ENCODE results near the gene REPS1.

Gene REPS1

DNA sequence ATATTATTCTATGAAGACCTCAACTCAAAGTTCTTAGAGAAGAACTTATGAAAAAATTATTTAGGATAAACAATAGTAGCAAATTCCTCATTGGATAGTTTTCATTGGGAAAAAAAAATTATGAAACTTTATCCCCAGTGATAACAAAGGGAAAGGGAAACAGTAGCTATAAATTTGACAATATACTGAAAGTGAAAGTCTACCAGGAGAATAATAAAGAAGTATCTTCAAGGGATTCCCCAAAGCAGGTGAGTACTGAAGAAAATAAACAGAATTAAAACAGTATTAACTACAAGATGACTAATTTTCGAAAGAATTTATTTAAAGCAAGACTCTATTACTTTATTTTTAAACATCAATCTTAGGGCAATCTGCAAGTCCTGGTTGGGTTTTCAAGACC is 56.4 kb downstream of the REPS1 start:
- TF ChIP-seq, protein P1, sequence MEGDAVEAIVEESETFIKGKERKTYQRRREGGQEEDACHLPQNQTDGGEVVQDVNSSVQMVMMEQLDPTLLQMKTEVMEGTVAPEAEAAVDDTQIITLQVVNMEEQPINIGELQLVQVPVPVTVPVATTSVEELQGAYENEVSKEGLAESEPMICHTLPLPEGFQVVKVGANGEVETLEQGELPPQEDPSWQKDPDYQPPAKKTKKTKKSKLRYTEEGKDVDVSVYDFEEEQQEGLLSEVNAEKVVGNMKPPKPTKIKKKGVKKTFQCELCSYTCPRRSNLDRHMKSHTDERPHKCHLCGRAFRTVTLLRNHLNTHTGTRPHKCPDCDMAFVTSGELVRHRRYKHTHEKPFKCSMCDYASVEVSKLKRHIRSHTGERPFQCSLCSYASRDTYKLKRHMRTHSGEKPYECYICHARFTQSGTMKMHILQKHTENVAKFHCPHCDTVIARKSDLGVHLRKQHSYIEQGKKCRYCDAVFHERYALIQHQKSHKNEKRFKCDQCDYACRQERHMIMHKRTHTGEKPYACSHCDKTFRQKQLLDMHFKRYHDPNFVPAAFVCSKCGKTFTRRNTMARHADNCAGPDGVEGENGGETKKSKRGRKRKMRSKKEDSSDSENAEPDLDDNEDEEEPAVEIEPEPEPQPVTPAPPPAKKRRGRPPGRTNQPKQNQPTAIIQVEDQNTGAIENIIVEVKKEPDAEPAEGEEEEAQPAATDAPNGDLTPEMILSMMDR (IDR thresholded peaks at IDR 0.05; ENCODE audit: insufficient read depth, low read depth, low read length, missing control alignments): no peak
- no peak for DNase-seq (ENCODE audit: low read depth)
- H3K4me3 ChIP-seq (ENCODE audit: low read depth, low read length): no peak overlapping the region

DNA sequence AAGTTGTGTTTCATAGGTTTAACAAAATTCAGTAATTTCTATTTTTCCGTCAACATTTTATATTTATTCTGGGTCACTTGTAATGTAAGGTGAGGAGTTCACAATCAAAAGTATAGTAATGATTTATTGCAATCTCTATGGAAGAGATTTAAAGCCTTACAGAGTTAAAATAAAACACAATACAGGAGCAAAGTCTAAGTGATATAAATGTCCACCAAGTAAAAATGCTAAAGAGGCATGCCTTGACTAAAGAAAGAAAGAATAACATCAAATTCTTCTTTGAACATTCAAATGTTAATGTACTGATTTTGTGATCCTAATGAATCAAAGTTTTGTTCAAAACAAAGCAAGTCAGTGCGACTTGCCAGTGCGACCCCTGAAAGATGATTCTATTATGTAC is 61.5 kb downstream of the REPS1 start:
- no peak for DNase-seq (ENCODE audit: low read depth)
- H3K4me3 ChIP-seq (ENCODE audit: low read depth, low read length): no peak overlapping the region
- TF ChIP-seq, protein P1 (IDR thresholded peaks at IDR 0.05; ENCODE audit: insufficient read depth, low read depth, low read length, missing control alignments): no peak

DNA sequence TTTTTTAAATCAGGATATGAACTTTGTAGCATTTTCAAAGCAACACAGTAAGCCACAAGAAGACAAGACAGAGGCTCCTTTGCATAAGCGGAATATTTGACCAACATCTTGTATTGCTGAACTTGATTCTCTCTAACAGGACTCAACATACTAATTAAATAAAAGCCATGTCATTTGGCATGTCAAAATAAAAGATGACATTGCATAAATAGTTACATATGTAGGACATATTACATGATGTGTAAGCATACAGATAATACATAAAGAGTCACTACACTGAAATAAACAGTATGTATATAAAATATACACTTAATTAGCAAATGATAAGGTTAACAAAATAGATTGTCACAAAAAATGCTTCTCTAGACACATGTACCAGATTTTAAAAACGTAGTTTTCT is 62.2 kb downstream of the REPS1 start:
- TF ChIP-seq, protein P1 (IDR thresholded peaks at IDR 0.05; ENCODE audit: insufficient read depth, low read depth, low read length, missing control alignments): no peak
- DNase-seq (ENCODE audit: low read depth): no peak
- H3K4me3 ChIP-seq (ENCODE audit: low read depth, low read length): no peak overlapping the region

DNA sequence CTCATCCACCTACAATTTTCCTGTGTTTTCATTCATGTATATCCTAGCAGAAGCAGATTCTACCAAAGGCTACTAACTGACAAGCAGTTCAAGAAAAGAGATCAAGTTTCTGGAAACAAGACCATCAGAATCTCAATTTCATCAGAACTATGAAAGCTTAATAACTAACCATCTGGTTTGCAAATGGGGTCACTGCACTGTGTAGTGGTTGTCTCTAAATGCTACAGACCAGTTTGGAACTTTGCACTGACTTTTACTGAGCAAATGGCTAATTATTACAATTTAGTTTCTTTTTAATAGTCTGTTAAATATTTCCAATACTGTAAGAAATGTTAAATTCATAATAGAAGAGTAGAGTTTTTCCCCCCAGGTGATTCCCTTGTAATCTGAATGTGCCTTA is 64.5 kb downstream of the REPS1 start:
- no peak for DNase-seq (ENCODE audit: low read depth)
- TF ChIP-seq, protein P1 (IDR thresholded peaks at IDR 0.05; ENCODE audit: insufficient read depth, low read depth, low read length, missing control alignments): no peak
- no peak overlapping the region for H3K4me3 ChIP-seq (ENCODE audit: low read depth, low read length)

DNA sequence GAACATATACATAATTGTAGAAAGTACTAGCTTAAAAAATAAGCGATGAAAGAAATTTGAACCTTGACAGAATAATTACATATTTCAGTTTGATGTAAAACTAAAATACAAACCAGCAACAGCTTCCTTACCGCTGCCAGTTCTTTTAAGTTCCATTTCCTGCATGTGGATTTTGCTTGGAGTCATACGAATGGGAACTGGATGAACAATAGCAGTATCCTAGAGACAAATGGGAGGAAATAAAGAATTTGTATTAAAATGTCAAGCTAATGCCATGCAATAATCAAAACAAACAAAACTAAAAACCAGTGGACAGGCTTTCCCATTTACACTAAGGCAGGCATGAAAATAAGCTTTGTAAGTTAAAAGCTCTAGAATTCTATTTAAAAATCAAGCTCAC is 67.1 kb downstream of the REPS1 start:
- TF ChIP-seq, protein P1 (IDR thresholded peaks at IDR 0.05; ENCODE audit: insufficient read depth, low read depth, low read length, missing control alignments): no peak
- H3K4me3 ChIP-seq (ENCODE audit: low read depth, low read length): no peak overlapping the region
- no peak for DNase-seq (ENCODE audit: low read depth)

DNA sequence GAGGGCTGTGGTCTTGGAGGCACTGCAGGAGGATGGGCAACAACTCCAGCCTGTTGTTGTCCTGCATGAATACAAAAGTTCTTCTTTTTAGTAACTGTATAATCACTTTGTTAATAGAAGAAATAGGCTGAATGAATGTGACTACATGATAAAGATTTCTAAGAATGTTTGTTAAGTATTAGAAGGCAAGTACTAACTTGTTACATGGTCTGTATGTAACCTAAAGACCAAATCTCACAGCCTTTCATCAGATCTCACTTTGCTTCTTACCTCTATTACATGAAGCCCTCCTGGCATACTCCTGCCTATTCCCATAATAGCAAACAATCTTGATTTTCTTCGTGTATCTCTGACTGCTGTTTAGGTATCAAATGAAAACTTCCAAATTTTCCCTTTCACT is 73.4 kb downstream of the REPS1 start:
- H3K4me3 ChIP-seq (ENCODE audit: low read depth, low read length): no peak overlapping the region
- no peak for DNase-seq (ENCODE audit: low read depth)
- TF ChIP-seq, protein P1 (IDR thresholded peaks at IDR 0.05; ENCODE audit: insufficient read depth, low read depth, low read length, missing control alignments): no peak

DNA sequence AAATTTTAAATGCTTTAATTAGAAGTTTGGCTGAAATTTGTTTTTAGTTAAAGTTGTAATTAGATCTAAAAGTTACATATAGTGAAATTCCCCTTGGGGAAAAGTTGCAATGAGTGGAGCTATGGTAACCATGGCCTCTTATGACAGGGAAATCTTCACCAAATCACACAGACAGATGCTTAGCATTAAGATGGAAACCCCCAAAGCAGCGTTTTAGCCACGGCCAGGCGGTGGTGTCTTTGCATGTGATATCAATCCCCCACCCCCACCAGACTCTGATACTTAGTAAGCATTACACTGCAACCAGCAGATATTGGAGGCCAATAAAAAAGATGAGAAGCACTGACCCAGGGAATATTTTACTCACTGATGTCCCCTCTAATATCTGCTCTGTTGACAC is 75.7 kb downstream of the REPS1 start:
- peak; percentile 47 for DNase-seq (ENCODE audit: low read depth)
- H3K4me3 ChIP-seq (ENCODE audit: low read depth, low read length): no peak overlapping the region
- TF ChIP-seq, protein P1 (IDR thresholded peaks at IDR 0.05; ENCODE audit: insufficient read depth, low read depth, low read length, missing control alignments): no peak
